T-helper 17 cell (primary cell): ENCODE measurements around the gene STXBP5. TPM values are rescaled to one million over a fixed set of nuclear protein-coding genes. Genes with fewer than 3 reads are reported as not detected.

ENCODE experiments used
- ATAC-seq: fragments of 150-1000 bp; cut with Tn5 transposase; 2 replicates; pipeline ENCODE4 v1.10.0; 2021; ENCODE audit warnings: mild to moderate bottlenecking, moderate library complexity
- DNase-seq, 3 donors: peaks; one replicate each; pipeline versions ENCODE4 v3.0.0 to v3.0.0-alpha.2; 2020 to 2021
- H3K9me3 ChIP-seq: one replicate; pipeline ENCODE4 v1.7.0; 2013; ENCODE audit warnings: low read length, mild to moderate bottlenecking; ENCODE audit not compliant: control insufficient read depth, poor library complexity, severe bottlenecking
- H3K27ac Mint-ChIP-seq: one replicate; pipeline ENCODE4 v1.8.0; 2022; ENCODE audit warnings: mild to moderate bottlenecking, moderate library complexity, mixed read lengths
- H3K27me3 Mint-ChIP-seq: one replicate; pipeline ENCODE4 v1.8.0; 2022; ENCODE audit warnings: mixed read lengths
- H3K36me3 Mint-ChIP-seq: one replicate; pipeline ENCODE4 v1.8.0; 2022; ENCODE audit warnings: low read depth, mixed read lengths
- H3K4me1 Mint-ChIP-seq: one replicate; pipeline ENCODE4 v1.8.0; 2022; ENCODE audit warnings: mild to moderate bottlenecking, mixed read lengths
- H3K4me3 Mint-ChIP-seq: one replicate; pipeline ENCODE4 v1.8.0; 2022; ENCODE audit warnings: mild to moderate bottlenecking, moderate library complexity, mixed read lengths
- total RNA-seq, 4 donors: library from RNA in 2 of 4; stranded (reverse) in 2 of 4; gene quantifications; one replicate each; pipeline ENCODE4 v1.2.3 and lab custom pipeline; 2022 to 2026

Gene STXBP5
- total RNA-seq, 2 donors from 2014 or later = 20.8 to 22.1 TPM

GRCh38 chr6:147166992-147167391 is 37.2 kb upstream of the STXBP5 start:
- ATAC-seq (no peak), DNase-seq (no peak)
- no peak overlapping the region for H3K27ac Mint-ChIP-seq
- no peaks in the 10 kb centered on the region for H3K9me3 ChIP-seq
- H3K27me3 Mint-ChIP-seq = no peaks in the 10 kb centered on the region
- H3K4me3 Mint-ChIP-seq = no peak overlapping the region
- no peaks in the 10 kb centered on the region for H3K36me3 Mint-ChIP-seq
- H3K4me1 Mint-ChIP-seq = no peaks in the 10 kb centered on the region

- Mint-ChIP-seq H3K4me1 (no peaks in the 10 kb centered on the region), H3K27me3 (no peaks in the 10 kb centered on the region), H3K27ac (no peak overlapping the region), H3K4me3 (no peak overlapping the region), H3K36me3 (no peaks in the 10 kb centered on the region)
- DNase-seq (no peak), ATAC-seq (no peak)
- no peaks in the 10 kb centered on the region for H3K9me3 ChIP-seq
These were observed 36.4 kb upstream of the STXBP5 start for GRCh38 chr6:147167576-147168461.

GRCh38 chr6:147169529-147169928 is 34.7 kb upstream of the STXBP5 start:
- ATAC-seq (no peak), DNase-seq (no peak)
- Mint-ChIP-seq H3K36me3 (no peaks in the 10 kb centered on the region), H3K4me1 (peaks cover 2% of the 10 kb centered on the region), H3K4me3 (no peak overlapping the region), H3K27me3 (no peaks in the 10 kb centered on the region), H3K27ac (no peak overlapping the region)
- no peaks in the 10 kb centered on the region for H3K9me3 ChIP-seq

- no peak overlapping the region for H3K4me3 Mint-ChIP-seq
- no peak overlapping the region for H3K27ac Mint-ChIP-seq
- ATAC-seq (no peak), DNase-seq (no peak)
- no peaks in the 10 kb centered on the region for H3K9me3 ChIP-seq
- H3K36me3 Mint-ChIP-seq = no peaks in the 10 kb centered on the region
- peaks cover 3% of the 10 kb centered on the region for H3K4me1 Mint-ChIP-seq
- H3K27me3 Mint-ChIP-seq = no peaks in the 10 kb centered on the region
These were observed 33.9 kb upstream of the STXBP5 start for GRCh38 chr6:147170269-147170668.

GRCh38 chr6:147173140-147173539 is 31.1 kb upstream of the STXBP5 start:
- ATAC-seq (no peak), DNase-seq (no peak)
- Mint-ChIP-seq H3K27ac (no peak overlapping the region), H3K4me3 (no peak overlapping the region), H3K27me3 (no peaks in the 10 kb centered on the region), H3K36me3 (no peaks in the 10 kb centered on the region), H3K4me1 (peaks cover 3% of the 10 kb centered on the region)
- H3K9me3 ChIP-seq = no peaks in the 10 kb centered on the region

GRCh38 chr6:147173675-147174308 is 30.4 kb upstream of the STXBP5 start:
- Mint-ChIP-seq H3K27ac (no peak overlapping the region), H3K4me1 (peaks cover 3% of the 10 kb centered on the region), H3K4me3 (no peak overlapping the region), H3K36me3 (no peaks in the 10 kb centered on the region), H3K27me3 (peaks cover 5% of the 10 kb centered on the region)
- H3K9me3 ChIP-seq = no peaks in the 10 kb centered on the region
- no peak for DNase-seq
- ATAC-seq = no peak

GRCh38 chr6:147176795-147177194 is 27.4 kb upstream of the STXBP5 start:
- Mint-ChIP-seq H3K36me3 (peaks cover 2% of the 10 kb centered on the region), H3K27ac (no peak overlapping the region), H3K4me1 (peaks cover 3% of the 10 kb centered on the region), H3K4me3 (no peak overlapping the region), H3K27me3 (peaks cover 26% of the 10 kb centered on the region)
- DNase-seq (no peak), ATAC-seq (no peak)
- H3K9me3 ChIP-seq = no peaks in the 10 kb centered on the region

GRCh38 chr6:147177286-147177685 is 26.9 kb upstream of the STXBP5 start:
- no peak for ATAC-seq
- H3K4me3 Mint-ChIP-seq = no peak overlapping the region

GRCh38 chr6:147178355-147178754 is 25.9 kb upstream of the STXBP5 start:
- Mint-ChIP-seq H3K27ac (no peak overlapping the region), H3K4me3 (no peak overlapping the region), H3K36me3 (peaks cover 2% of the 10 kb centered on the region), H3K4me1 (peaks cover 3% of the 10 kb centered on the region), H3K27me3 (peaks cover 26% of the 10 kb centered on the region)
- DNase-seq = no peak
- H3K9me3 ChIP-seq = no peaks in the 10 kb centered on the region
- no peak for ATAC-seq

More at GRCh38 chr6:147177286-147177685, 26.9 kb upstream of the STXBP5 start:
- no peak overlapping the region for H3K27ac Mint-ChIP-seq
- no peak for DNase-seq
- H3K27me3 Mint-ChIP-seq = peaks cover 26% of the 10 kb centered on the region
- H3K9me3 ChIP-seq = no peaks in the 10 kb centered on the region
- H3K36me3 Mint-ChIP-seq = peaks cover 2% of the 10 kb centered on the region
- H3K4me1 Mint-ChIP-seq = peaks cover 3% of the 10 kb centered on the region

- ATAC-seq (no peak), DNase-seq (no peak)
- no peaks in the 10 kb centered on the region for H3K4me1 Mint-ChIP-seq
- no peak overlapping the region for H3K4me3 Mint-ChIP-seq
- no peak overlapping the region for H3K27ac Mint-ChIP-seq
- H3K9me3 ChIP-seq = no peaks in the 10 kb centered on the region
- peaks cover 33% of the 10 kb centered on the region for H3K27me3 Mint-ChIP-seq
- peaks cover 2% of the 10 kb centered on the region for H3K36me3 Mint-ChIP-seq
These were observed 24.4 kb upstream of the STXBP5 start for GRCh38 chr6:147179809-147180208.

- no peaks in the 10 kb centered on the region for H3K4me1 Mint-ChIP-seq
- H3K27me3 Mint-ChIP-seq = peaks cover 33% of the 10 kb centered on the region
- ATAC-seq (no peak), DNase-seq (no peak)
- H3K9me3 ChIP-seq = no peaks in the 10 kb centered on the region
- no peak overlapping the region for H3K27ac Mint-ChIP-seq
- H3K4me3 Mint-ChIP-seq = no peak overlapping the region
- H3K36me3 Mint-ChIP-seq = peaks cover 2% of the 10 kb centered on the region
These were observed 23.3 kb upstream of the STXBP5 start for GRCh38 chr6:147180926-147181325.

- no peaks in the 10 kb centered on the region for H3K9me3 ChIP-seq
- peaks cover 2% of the 10 kb centered on the region for H3K36me3 Mint-ChIP-seq
- DNase-seq (no peak), ATAC-seq (no peak)
- no peaks in the 10 kb centered on the region for H3K4me1 Mint-ChIP-seq
- no peak overlapping the region for H3K4me3 Mint-ChIP-seq
- H3K27me3 Mint-ChIP-seq = peaks cover 33% of the 10 kb centered on the region
- H3K27ac Mint-ChIP-seq = no peak overlapping the region
These were observed 19.8 kb upstream of the STXBP5 start for GRCh38 chr6:147184379-147184778.

- DNase-seq (no peak), ATAC-seq (no peak)
- peaks cover 2% of the 10 kb centered on the region for H3K36me3 Mint-ChIP-seq
- H3K9me3 ChIP-seq = no peaks in the 10 kb centered on the region
- H3K27me3 Mint-ChIP-seq = peaks cover 25% of the 10 kb centered on the region
- H3K27ac Mint-ChIP-seq = no peak overlapping the region
- H3K4me3 Mint-ChIP-seq = no peak overlapping the region
- no peaks in the 10 kb centered on the region for H3K4me1 Mint-ChIP-seq
These were observed 19.0 kb upstream of the STXBP5 start for GRCh38 chr6:147185216-147185615.
